H1 (cell line): ENCODE measurements around the gene NDUFA7. TPM values are rescaled to one million over a fixed set of nuclear protein-coding genes. Genes with fewer than 3 reads are reported as not detected.
A peak's percentile ranks its signal among the peaks of the same experiment; 100 is the strongest.

ENCODE experiments used
- CTCF ChIA-PET: fragments of 300-600 bp; sonication (Branson Sonifier 250); formaldehyde crosslinking; loops from one replicate; lab custom pipeline; 2021; ENCODE audit not compliant: partially characterized antibody; lab: Charles Lee
- POLR2A ChIA-PET: fragments of 300-600 bp; sonication (Branson Sonifier 250); formaldehyde crosslinking; loops from one replicate; lab custom pipeline; 2021; ENCODE audit warnings: inconsistent platforms; ENCODE audit not compliant: partially characterized antibody; lab: Charles Lee
- DNase-seq, 2 experiments: peaks; one replicate each; pipeline versions ENCODE4 v3.0.0 to v3.0.0-alpha.2; 2010 to 2022; ENCODE audit warnings: low spot score in 2 of 2, low read depth in 1 of 2, mixed read lengths in 1 of 2
- FAIRE-seq: peaks from 2 replicates; lab custom pipeline; 2011; peaks lifted over from hg19 to GRCh38; lab: Jason Lieb, UNC
- H2AFZ ChIP-seq: 2 replicates; pipeline ENCODE4 v1.8.1; 2012; ENCODE audit warnings: low read length, inconsistent platforms
- H2AK5ac ChIP-seq: 2 replicates; pipeline ENCODE4 v1.6.1; 2013; ENCODE audit warnings: low read depth, low read length
- H2BK120ac ChIP-seq: replicated peaks from 2 replicates; pipeline ENCODE3; 2013; ENCODE audit warnings: low read depth, low read length, inconsistent platforms
- H2BK12ac ChIP-seq: 2 replicates; pipeline ENCODE4 v1.6.1; 2013; ENCODE audit warnings: low read depth, low read length
- H2BK15ac ChIP-seq: 2 replicates; pipeline ENCODE4 v1.6.1; 2013; ENCODE audit warnings: low read length
- H2BK20ac ChIP-seq: 2 replicates; pipeline ENCODE4 v1.6.1; 2013; ENCODE audit warnings: low read length
- H2BK5ac ChIP-seq: 2 replicates; pipeline ENCODE4 v1.6.1; 2013; ENCODE audit warnings: low read depth, low read length
- H3K14ac ChIP-seq: 2 replicates; pipeline ENCODE4 v1.6.1; 2013; ENCODE audit warnings: inconsistent platforms; ENCODE audit not compliant: insufficient read length
- H3K18ac ChIP-seq: 2 replicates; pipeline ENCODE4 v1.6.1; 2013; ENCODE audit warnings: low read length; ENCODE audit errors: extremely low read depth
- H3K23ac ChIP-seq: 2 replicates; pipeline ENCODE4 v1.6.1; 2013; ENCODE audit warnings: inconsistent platforms; ENCODE audit not compliant: insufficient read length
- H3K23me2 ChIP-seq: 2 replicates; pipeline ENCODE4 v1.6.1; 2013; ENCODE audit warnings: low read depth, low read length
- H3K27ac ChIP-seq: 2 replicates; pipeline ENCODE4 v1.6.1; 2011; ENCODE audit warnings: low read depth, low read length, inconsistent platforms
- H3K27me3 ChIP-seq, 4 experiments: replicated peaks in 1 of 4; 1 replicate in 1 of 4; 2 replicates in 3 of 4; pipeline versions ENCODE4 v1.6.1 to v1.8.1; 2011 to 2013; ENCODE audit warnings: low read length in 3 of 4, mild to moderate bottlenecking in 3 of 4, inconsistent platforms in 2 of 4, mixed read lengths in 2 of 4, moderate library complexity in 1 of 4; ENCODE audit not compliant: control insufficient read depth in 3 of 4, insufficient read depth in 3 of 4; ENCODE audit errors: extremely low read depth in 1 of 4
- H3K36me3 ChIP-seq, 4 experiments: 2 replicates each; pipeline versions ENCODE4 v1.6.1 to v1.8.1; 2011 to 2013; ENCODE audit warnings: mild to moderate bottlenecking in 4 of 4, low read length in 3 of 4, moderate library complexity in 2 of 4, control low read depth in 1 of 4, inconsistent platforms in 1 of 4; ENCODE audit not compliant: insufficient read depth in 4 of 4, control insufficient read depth in 2 of 4
- H3K4ac ChIP-seq: replicated peaks from 2 replicates; pipeline ENCODE3; 2013; ENCODE audit warnings: low read length, low read depth, mixed read lengths, inconsistent platforms; ENCODE audit not compliant: insufficient read length
- H3K4me1 ChIP-seq, 4 experiments: replicated peaks in 1 of 4; 1 replicate in 1 of 4; 2 replicates in 3 of 4; pipeline versions ENCODE4 v1.6.1 to v1.8.1; 2011 to 2013; ENCODE audit warnings: low read length in 3 of 4, inconsistent platforms in 2 of 4, mixed read lengths in 1 of 4; ENCODE audit not compliant: insufficient read depth in 4 of 4, control insufficient read depth in 3 of 4
- H3K4me2 ChIP-seq, 2 experiments: 2 replicates each; pipeline versions ENCODE4 v1.6.1 to v1.8.1; 2011 to 2013; ENCODE audit warnings: low read depth in 2 of 2, low read length in 2 of 2, control low read depth in 1 of 2, inconsistent platforms in 1 of 2, mild to moderate bottlenecking in 1 of 2; ENCODE audit not compliant: insufficient read depth in 1 of 2
- H3K4me3 ChIP-seq, 4 experiments: fragments of 200-600, 300-600 bp in 1 of 4; sonication (generic), shearing (Covaris generic), sonication (Bioruptor Twin) in 1 of 4; 2 replicates each; pipeline versions ENCODE4 v1.5.1 to v1.8.1; 2011 to 2016; ENCODE audit warnings: low read length in 4 of 4, low read depth in 3 of 4, control low read depth in 2 of 4, inconsistent platforms in 2 of 4, mild to moderate bottlenecking in 2 of 4, mixed read lengths in 1 of 4, moderate library complexity in 1 of 4; ENCODE audit not compliant: insufficient read depth in 2 of 4; ENCODE audit errors: extremely low read depth in 1 of 4
- H3K56ac ChIP-seq: replicated peaks from 2 replicates; pipeline ENCODE3; 2013; ENCODE audit warnings: low read depth, mild to moderate bottlenecking, mixed read lengths, low read length, inconsistent platforms; ENCODE audit not compliant: insufficient read length
- H3K79me1 ChIP-seq: 2 replicates; pipeline ENCODE4 v1.6.1; 2013; ENCODE audit warnings: low read depth, low read length, control low read depth
- H3K79me2 ChIP-seq, 2 experiments: 2 replicates each; pipeline versions ENCODE4 v1.6.1 to v1.8.1; 2012 to 2013; ENCODE audit warnings: low read length in 2 of 2, mild to moderate bottlenecking in 2 of 2, inconsistent platforms in 1 of 2; ENCODE audit not compliant: insufficient read depth in 2 of 2, control insufficient read depth in 1 of 2
- H3K9ac ChIP-seq, 4 experiments: replicated peaks in 1 of 4; 1 replicate in 1 of 4; 2 replicates in 3 of 4; pipeline versions ENCODE4 v1.6.1 to v1.8.1; 2011 to 2013; ENCODE audit warnings: low read depth in 3 of 4, low read length in 3 of 4, control low read depth in 2 of 4, mild to moderate bottlenecking in 2 of 4, moderate library complexity in 2 of 4, inconsistent platforms in 1 of 4; ENCODE audit errors: extremely low read depth in 1 of 4
- H3K9me3 ChIP-seq, 2 experiments: 2 replicates each; pipeline versions ENCODE4 v1.6.1 to v1.8.1; 2012 to 2013; ENCODE audit warnings: mild to moderate bottlenecking in 2 of 2, moderate library complexity in 2 of 2, control low read depth in 1 of 2, inconsistent platforms in 1 of 2, low read depth in 1 of 2, low read length in 1 of 2, mixed read lengths in 1 of 2; ENCODE audit not compliant: insufficient read depth in 2 of 2
- H4K20me1 ChIP-seq, 2 experiments: replicated peaks in 1 of 2; 2 replicates each; pipeline versions ENCODE3 to v1.8.1; 2011 to 2013; ENCODE audit warnings: inconsistent platforms in 2 of 2, low read length in 2 of 2, mild to moderate bottlenecking in 1 of 2; ENCODE audit not compliant: insufficient read depth in 2 of 2, control insufficient read depth in 1 of 2
- H4K5ac ChIP-seq: 2 replicates; pipeline ENCODE4 v1.6.1; 2013; ENCODE audit warnings: low read length, low read depth, mixed read lengths, inconsistent platforms; ENCODE audit not compliant: insufficient read length
- H4K8ac ChIP-seq: 2 replicates; pipeline ENCODE4 v1.8.0; 2013; ENCODE audit warnings: mild to moderate bottlenecking, moderate library complexity, low read length, inconsistent platforms; ENCODE audit not compliant: insufficient read depth; ENCODE audit errors: extremely low read depth
- H4K91ac ChIP-seq: replicated peaks from 2 replicates; pipeline ENCODE3; 2013; ENCODE audit warnings: low read length, mixed read lengths, inconsistent platforms; ENCODE audit not compliant: insufficient read length
- EZH2 ChIP-seq: fragments of 200-600 bp; sonication (generic); IDR thresholded peaks from 2 replicates; pipeline ENCODE4 v1.7.1; 2012; ENCODE audit warnings: low read depth, mild to moderate bottlenecking, moderate library complexity, low read length, inconsistent platforms; ENCODE audit not compliant: severe bottlenecking
- NRF1 ChIP-seq: IDR thresholded peaks from 2 replicates; pipeline ENCODE4 v1.6.1; 2011; ENCODE audit warnings: mild to moderate bottlenecking, low read depth, low read length, improper control_type of control experiment
- RAD21 ChIP-seq, 2 experiments: IDR thresholded peaks in 1 of 2; conservative IDR thresholded peaks in 1 of 2; 2 replicates each; pipeline ENCODE4 v1.6.1; 2011; ENCODE audit warnings: low read depth in 2 of 2, low read length in 2 of 2, improper control_type of control experiment in 1 of 2, inconsistent platforms in 1 of 2, mild to moderate bottlenecking in 1 of 2, moderate library complexity in 1 of 2
- RBBP5 ChIP-seq: IDR thresholded peaks from 2 replicates; pipeline ENCODE4 v1.7.1; 2012; ENCODE audit warnings: low read depth, mild to moderate bottlenecking, inconsistent platforms, low read length, moderate library complexity, borderline replicate concordance
- RXRA ChIP-seq: IDR thresholded peaks from 2 replicates; pipeline ENCODE4 v1.6.1; 2011; ENCODE audit warnings: low read depth, mild to moderate bottlenecking, low read length, moderate library complexity; ENCODE audit not compliant: insufficient read depth
- SIRT6 ChIP-seq: IDR thresholded peaks from one replicate; pipeline ENCODE4 v1.7.1; 2012; ENCODE audit warnings: low read length, inconsistent platforms
- TEAD4 ChIP-seq: IDR thresholded peaks from 2 replicates; pipeline ENCODE4 v1.6.1; 2012; ENCODE audit warnings: low read depth, low read length, inconsistent platforms, mixed read lengths
- WGBS, 2 experiments: shearing (Covaris generic) in 1 of 2; methylation state at CpG; one replicate each; pipeline versions ENCODE4 v1.1.6 to v1.1.7; 2013 to 2015; ENCODE audit warnings: low lambda C conversion rate in 2 of 2, mixed read lengths in 2 of 2, inconsistent platforms in 1 of 2, low coverage in 1 of 2, missing lambda C conversion rate in 1 of 2; ENCODE audit not compliant: insufficient replicate concordance in 2 of 2, insufficient coverage in 1 of 2, insufficient read length in 1 of 2; ENCODE audit errors: extremely low coverage in 1 of 2, missing lambda C conversion rate in 1 of 2; 5-methylcytosine and 5-hydroxymethylcytosine counted together
- polyA plus RNA-seq, 7 experiments: library from polyadenylated mRNA; depleted of rRNA in 3 of 7; stranded (reverse) in 5 of 7; unstranded in 2 of 7; fragments of >200 nt in 5 of 7; fragments of 200-250 nt in 2 of 7; gene quantifications; 1 replicate in 5 of 7; 2 replicates in 1 of 7; 4 replicates in 1 of 7; pipeline versions ENCODE4 v1.2.1 to v1.2.3, GENCODE V29; 2011 to 2013; ENCODE audit warnings: missing spikeins in 2 of 7, mixed read lengths in 2 of 7
- total RNA-seq: library from RNA; stranded (reverse); fragmentation: NEBNext Ultra II Directional; extraction: Animal tissue kit (Norgen Biotek cat#: 25700); gene quantifications from 2 replicates; pipeline ENCODE4 v1.2.1, GENCODE V29; 2021
- TF ChIP-seq, protein P1 (sequence below): IDR thresholded peaks from 2 replicates; pipeline ENCODE4 v1.6.1; 2012; ENCODE audit warnings: inconsistent platforms
- TF ChIP-seq, protein P2 (sequence below): IDR thresholded peaks from 2 replicates; pipeline ENCODE4 v1.6.1; 2012; ENCODE audit warnings: inconsistent platforms

The NDUFA7 gene
- total and polyA plus RNA-seq, 2 of the 8 experiments (the other 6 are each of a cell fraction or from before 2014, with no cell fraction given): 54.4 to 286 TPM

DNA sequence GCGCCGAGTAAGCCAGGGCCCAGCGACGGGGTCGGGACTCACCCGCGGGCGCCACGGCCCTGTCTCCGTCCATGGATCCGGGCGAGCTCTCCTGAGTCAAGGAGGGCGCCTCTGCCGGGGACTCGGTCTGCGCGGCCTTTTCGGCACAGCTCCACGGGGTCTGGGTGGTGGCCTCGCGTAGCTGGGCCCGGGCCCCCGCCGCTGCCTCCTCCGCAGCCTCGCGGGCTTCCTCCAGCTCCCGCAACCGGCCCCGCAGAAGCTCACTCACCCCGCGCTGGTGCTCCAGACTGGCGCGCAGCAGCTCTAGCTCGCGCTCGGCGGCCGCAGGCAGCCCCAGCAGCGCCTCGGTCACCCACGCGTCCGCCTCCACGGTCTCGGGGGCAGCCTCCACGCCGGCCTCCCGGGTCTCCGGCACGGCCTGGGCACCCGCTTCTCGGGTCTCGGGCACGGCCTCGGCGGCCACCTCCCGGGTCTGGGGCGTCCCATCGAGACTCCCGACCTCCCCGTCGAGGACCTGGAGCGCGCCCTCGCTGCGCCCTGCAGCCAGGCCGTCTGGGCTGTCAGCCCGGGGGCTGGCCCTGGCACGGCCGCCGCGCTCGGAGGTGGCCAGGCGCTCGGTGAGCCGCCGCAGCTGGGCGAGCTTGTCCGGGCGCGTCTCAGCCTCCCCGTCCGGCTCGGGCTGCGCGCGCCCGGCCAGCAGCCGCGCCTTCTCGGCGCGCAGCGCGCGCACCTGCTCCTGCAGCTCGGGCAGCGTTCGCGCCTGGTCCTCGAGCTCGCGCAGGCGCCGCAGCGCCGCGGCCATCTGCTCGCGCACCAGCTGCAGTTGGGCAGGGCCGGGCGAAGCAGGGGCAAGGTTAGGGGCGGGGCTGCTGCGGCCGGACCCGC, 13.5 kb upstream of the NDUFA7 start:
- Histone ChIP-seq H3K14ac (no peak overlapping the region), H4K5ac (no peak overlapping the region), H3K18ac (peak overlapping the region; percentile 32; the same call in 1 of the 2 replicates), H3K36me3 (peaks cover 0 to 4% (median 0%) of the 10 kb centered on the region in 4 experiments; a peak in 1 of 8 replicates), H3K4me1 (peaks cover 0 to 18% (median 10%) of the 10 kb centered on the region in 4 experiments; a peak in 6 of 7 replicates), H3K79me2 (no peaks in the 10 kb centered on the region), H2BK5ac (no peak overlapping the region), H2AK5ac (no peak overlapping the region), H4K8ac (peak overlapping the region; percentile 84), H3K27ac (no peak overlapping the region), H3K56ac (no peak overlapping the region), H3K79me1 (no peaks in the 10 kb centered on the region), H3K23me2 (peaks cover 16% of the 10 kb centered on the region; the same call in 1 of the 2 replicates), H3K4me3 (peak overlapping the region; percentile 38 to 56 (median 43)), H2BK20ac (no peak overlapping the region), H3K9ac (peak overlapping the region in 1 of 4 experiments; percentile 81; a peak in 1 of 7 replicates), H3K9me3 (no peaks in the 10 kb centered on the region), H2BK12ac (no peak overlapping the region), H2AFZ (peak overlapping the region; percentile 70; the same call in 1 of the 2 replicates), H4K20me1 (no peaks in the 10 kb centered on the region), H2BK15ac (no peak overlapping the region), H3K23ac (no peak overlapping the region), H3K27me3 (peaks cover 21 to 38% (median 33%) of the 10 kb centered on the region in 4 experiments), H3K4me2 (peak overlapping the region; percentile 81 to 85), H4K91ac (no peak overlapping the region), H2BK120ac (no peak overlapping the region), H3K4ac (no peak overlapping the region)
- ChIA-PET POLR2A (interaction anchor here (0.5 to 27.1 kb wide), 12 partner anchors 7 to 1285 kb away, joined by 3 to 583 read pairs (median 4); partner anchors contain the start of genes ANGPTL4, CD320, KANK3 and NDUFA7), CTCF (interaction anchor here (0.6 to 3.7 kb wide), 13 partner anchors 9 to 1959 kb away, joined by 3 to 32 read pairs (median 4); partner anchors contain the start of genes NDUFA7 and RPS28)
- FAIRE-seq (no peak), DNase-seq (peak in 1 of 2 experiments; percentile 83)
- WGBS, 2 experiments: 8% methylated on average over 87 of the region's 117 CpGs; no CpG with 5 or more reads in 1 of the 2 experiments
- no peak for TF ChIP-seq SIRT6
- TF ChIP-seq, protein P1, sequence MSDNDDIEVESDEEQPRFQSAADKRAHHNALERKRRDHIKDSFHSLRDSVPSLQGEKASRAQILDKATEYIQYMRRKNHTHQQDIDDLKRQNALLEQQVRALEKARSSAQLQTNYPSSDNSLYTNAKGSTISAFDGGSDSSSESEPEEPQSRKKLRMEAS: peak; percentile 73
- no peak for TF ChIP-seq TEAD4
- peak; percentile 64 for TF ChIP-seq NRF1
- TF ChIP-seq RBBP5: peak; percentile 32; the same call in 1 of the 2 replicates
- TF ChIP-seq RXRA: no peak
- no peak for TF ChIP-seq RAD21 (IDR thresholded peaks at IDR 0.05 in 1 of 2, conservative IDR thresholded peaks at IDR 0.05 in 1 of 2; ENCODE audit: low read depth in 2 of 2, low read length in 2 of 2)
- TF ChIP-seq EZH2: peak; percentile 31
- TF ChIP-seq, protein P2, sequence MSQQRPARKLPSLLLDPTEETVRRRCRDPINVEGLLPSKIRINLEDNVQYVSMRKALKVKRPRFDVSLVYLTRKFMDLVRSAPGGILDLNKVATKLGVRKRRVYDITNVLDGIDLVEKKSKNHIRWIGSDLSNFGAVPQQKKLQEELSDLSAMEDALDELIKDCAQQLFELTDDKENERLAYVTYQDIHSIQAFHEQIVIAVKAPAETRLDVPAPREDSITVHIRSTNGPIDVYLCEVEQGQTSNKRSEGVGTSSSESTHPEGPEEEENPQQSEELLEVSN: peak; percentile 38; the same call in 1 of the 2 replicates
